Left cardiac atrium (tissue), 4 donors: ENCODE data around the gene PSTPIP1. TPM values are rescaled to one million over a fixed set of nuclear protein-coding genes. Genes with fewer than 3 reads are reported as not detected.

Source experiments
- ATAC-seq, 2 donors: fragments of 200-7000 bp; cut with Tn5 transposase; one replicate each; pipeline ENCODE4 v1.9.1; 2020; ENCODE audit warnings: mild to moderate bottlenecking in 2 of 2, moderate library complexity in 2 of 2
- DNase-seq: peaks from one replicate; pipeline ENCODE4 v3.0.0-alpha.2; 2020
- intact Hi-C, 2 donors: fragments of 100-400 bp; cut with DNase I; formaldehyde crosslinking; loops; one replicate each; pipeline versions ENCODE4 v1.14.1 to v1.15.1; 2022 to 2023
- total RNA-seq, 2 donors: library from RNA; stranded (reverse); fragmentation: NEBNext Ultra II Directional; extraction: Animal tissue kit (Norgen Biotek cat#: 25700); gene quantifications; one replicate each; pipeline ENCODE4 v1.2.1, GENCODE V29; 2021
- donor health status: DM: no; HTN: yes; CAD: no.
- donor health status: DM: no; HTN: yes; CAD: no; lungs with severe emphysema.
- donor health status: DM: yes; HTN: yes; CAD: no.
- donor health status: Dilated cardiomyopathy.

PSTPIP1 gene
- total RNA-seq, 2 donors from 2014 or later: 6.1 to 14.1 TPM

- DNase-seq (no peak), ATAC-seq (no peak)
- intact Hi-C loops: loop anchor here in 1 of 2 donors (10.0 kb wide), 1 partner anchor 519 kb away; no protein-coding TSS in a partner anchor
Measured at GRCh38 chr15:77025941-77026411, 31.1 kb downstream of the PSTPIP1 start.

GRCh38 chr15:77026501-77027110, 31.7 kb downstream of the PSTPIP1 start:
- DNase-seq: peak; percentile 12
- intact Hi-C loops: loop anchor here in 1 of 2 donors (10.0 kb wide), 1 partner anchor 518 kb away; no protein-coding TSS in a partner anchor
- ATAC-seq: no peak

GRCh38 chr15:77027111-77027696, 32.3 kb downstream of the PSTPIP1 start:
- intact Hi-C loops: loop anchor here in 1 of 2 donors (10.0 kb wide), 1 partner anchor 518 kb away; no protein-coding TSS in a partner anchor
- peak; percentile 14 for DNase-seq
- no peak for ATAC-seq

- intact Hi-C loops: loop anchor here in 1 of 2 donors (10.0 kb wide), 1 partner anchor 517 kb away; no protein-coding TSS in a partner anchor
- DNase-seq (peak; percentile 48), ATAC-seq (peak; percentile 45 to 61)
Measured at GRCh38 chr15:77027697-77028450, 32.9 kb downstream of the PSTPIP1 start.

DNA sequence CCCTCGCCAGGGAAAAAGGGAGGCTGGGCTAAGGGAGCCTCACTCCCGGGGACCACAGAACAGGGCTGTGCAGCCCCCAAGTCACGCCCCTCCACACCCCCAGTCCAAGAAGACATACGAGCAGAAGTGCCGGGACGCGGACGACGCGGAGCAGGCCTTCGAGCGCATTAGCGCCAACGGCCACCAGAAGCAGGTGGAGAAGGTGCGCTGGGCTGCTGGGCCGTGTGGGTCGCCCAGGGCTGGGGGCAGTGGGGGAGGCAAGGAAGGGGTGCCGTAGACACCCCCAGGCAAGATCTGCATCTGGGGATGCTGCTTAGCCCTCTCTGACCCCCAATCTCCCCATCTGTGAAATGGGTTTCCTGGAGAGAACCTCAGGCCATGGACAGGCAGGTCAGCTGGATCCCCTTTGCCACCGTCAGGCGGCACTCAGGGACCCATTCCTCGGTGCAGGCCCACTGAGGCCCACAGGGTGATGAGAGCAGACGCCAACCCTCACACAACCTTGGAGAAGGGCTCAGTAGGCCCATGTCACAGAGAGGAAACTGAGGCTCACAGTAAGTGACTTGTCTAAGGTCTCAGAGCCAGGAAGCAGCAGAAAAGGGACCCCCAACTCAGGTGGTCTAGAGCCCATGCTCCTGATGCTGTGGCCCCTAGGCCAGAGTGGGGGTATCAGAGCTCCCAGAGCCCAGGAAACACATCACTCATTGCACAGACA, 33.7 kb downstream of the PSTPIP1 start:
- DNase-seq: peak; percentile 9
- no peak for ATAC-seq
- intact Hi-C loops: loop anchor here in 1 of 2 donors (10.0 kb wide), 1 partner anchor 516 kb away; no protein-coding TSS in a partner anchor

- intact Hi-C loops: loop anchor here in 1 of 2 donors (10.0 kb wide), 1 partner anchor 515 kb away; no protein-coding TSS in a partner anchor
- DNase-seq: peak; percentile 12
Measured at GRCh38 chr15:77029166-77030047, 34.5 kb downstream of the PSTPIP1 start.

GRCh38 chr15:77030048-77030927, 35.4 kb downstream of the PSTPIP1 start:
- DNase-seq: peak; percentile 16
- ATAC-seq: no peak
- intact Hi-C loops: no loop called here

More at GRCh38 chr15:77029166-77030047, 34.5 kb downstream of the PSTPIP1 start:
- no peak for ATAC-seq

GRCh38 chr15:77030928-77031375, 36.0 kb downstream of the PSTPIP1 start:
- ATAC-seq (no peak), DNase-seq (peak; percentile 15)
- intact Hi-C loops: no loop called here

DNA sequence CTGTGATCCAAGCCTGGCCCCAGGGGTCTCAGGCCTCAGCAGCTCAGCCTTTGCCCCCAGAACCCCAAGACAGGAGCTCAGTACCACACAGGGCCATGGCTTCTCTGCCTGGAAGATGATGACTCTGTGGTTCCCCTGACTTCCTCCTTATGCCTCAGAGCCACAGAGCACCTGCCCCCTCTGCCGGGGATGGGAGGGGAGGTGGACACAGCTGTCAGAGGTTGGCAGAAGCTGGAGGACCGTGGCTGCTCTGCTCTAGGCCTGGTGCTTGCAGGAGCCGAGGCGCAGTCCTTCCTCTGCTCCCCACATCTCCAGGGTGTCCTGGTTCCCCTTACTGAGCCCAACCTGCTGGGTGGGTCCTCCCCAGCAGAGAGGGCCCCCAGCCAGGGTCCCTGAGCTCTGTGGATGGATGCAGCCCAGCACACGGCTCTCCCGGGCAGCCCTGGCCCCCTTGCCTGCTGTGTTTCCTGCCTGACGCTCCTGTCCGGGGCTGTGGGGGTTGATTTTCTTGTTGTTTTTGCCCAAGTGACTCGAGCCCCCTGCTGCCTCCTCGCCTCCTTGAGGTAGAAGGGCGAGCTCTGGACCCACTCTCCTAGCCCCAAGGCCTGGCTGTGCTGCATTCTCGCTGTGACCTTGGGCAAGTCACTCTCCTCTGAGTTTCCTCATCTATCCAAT, 36.6 kb downstream of the PSTPIP1 start:
- ATAC-seq: no peak
- intact Hi-C loops: no loop called here

DNA sequence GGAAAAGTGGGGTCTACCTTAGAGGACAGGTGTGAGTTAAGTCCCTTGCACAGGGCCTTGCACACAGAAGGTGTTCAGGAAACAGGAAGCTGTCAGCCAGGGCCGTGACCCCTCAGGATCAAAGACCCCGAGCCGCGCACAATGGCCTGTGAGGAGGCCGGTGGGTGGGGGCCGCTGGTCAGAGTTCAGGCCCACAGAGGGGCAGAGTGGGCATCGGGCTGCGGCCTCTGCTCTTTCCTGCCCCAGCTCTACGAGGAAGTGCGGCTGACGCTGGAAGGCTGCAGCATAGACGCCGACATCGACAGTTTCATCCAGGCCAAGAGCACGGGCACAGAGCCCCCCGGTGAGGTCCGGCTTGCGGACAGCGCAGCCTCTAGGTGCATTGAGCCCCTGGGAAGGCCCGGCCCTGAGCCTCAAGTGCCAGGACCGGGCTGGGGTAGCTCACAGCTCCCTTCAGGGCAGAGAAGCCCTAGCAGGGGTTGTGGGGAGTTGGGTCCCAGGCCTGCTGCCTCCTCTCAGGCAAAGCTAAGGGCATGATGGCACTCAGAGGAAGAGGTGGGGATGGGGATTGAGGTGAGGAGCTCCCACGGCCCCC, 37.2 kb downstream of the PSTPIP1 start:
- intact Hi-C loops: no loop called here
- DNase-seq (peak; percentile 14), ATAC-seq (no peak)

More for the DNA sequence above, 36.6 kb downstream of the PSTPIP1 start:
- DNase-seq: peak; percentile 18

DNA sequence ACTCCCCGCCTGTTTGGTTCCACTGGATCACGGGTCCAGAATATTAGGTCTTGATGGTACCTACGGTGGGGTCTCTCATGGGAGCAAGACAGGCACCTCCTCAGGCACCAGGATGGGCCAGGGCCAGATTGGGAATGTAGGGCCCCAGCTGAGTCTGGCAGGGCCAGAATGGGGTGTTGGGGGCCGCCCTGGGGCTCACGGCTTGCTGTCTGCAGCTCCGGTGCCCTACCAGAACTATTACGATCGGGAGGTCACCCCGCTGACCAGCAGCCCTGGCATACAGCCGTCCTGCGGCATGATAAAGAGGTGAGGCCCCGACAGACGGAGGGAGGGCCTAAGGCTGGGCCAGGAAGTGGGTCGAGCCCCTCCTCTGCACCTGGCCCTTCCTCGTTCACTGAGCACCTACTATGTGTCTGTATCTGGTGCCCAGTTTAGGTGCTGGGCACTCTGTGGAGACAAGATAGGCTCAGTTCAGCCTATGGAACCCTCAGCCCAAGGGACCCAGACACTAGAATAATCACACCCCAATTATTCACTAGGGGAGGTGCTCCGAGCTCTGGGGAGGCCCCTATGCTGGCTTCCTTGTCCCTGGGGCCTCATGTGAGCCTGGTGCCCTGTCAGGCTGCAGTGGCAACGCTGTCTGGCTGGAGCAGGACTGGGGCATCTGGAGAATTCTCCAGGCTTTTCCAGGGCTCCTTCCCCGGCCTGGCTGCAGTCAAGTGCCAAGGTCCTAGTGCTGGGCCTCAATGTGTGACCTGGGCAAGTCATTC, 37.9 kb downstream of the PSTPIP1 start:
- intact Hi-C loops: no loop called here
- ATAC-seq (no peak), DNase-seq (peak; percentile 13)

DNA sequence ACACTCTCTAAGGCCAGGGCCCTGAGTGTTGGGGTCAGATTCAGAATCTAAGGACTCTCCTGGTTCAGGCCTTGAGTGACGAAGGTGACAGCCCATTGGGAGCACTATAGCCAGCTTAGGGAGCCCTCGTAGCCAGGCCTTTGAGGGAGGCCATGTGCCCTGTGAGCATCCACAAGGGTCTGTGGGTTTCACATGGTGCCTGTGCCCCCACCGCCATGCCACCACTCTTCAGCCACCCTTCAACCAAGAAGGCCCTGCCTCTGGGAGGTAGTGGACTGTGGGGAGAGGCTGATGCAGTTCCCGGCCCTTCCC, 38.4 kb downstream of the PSTPIP1 start:
- no peak for DNase-seq
- intact Hi-C loops: no loop called here
- ATAC-seq: no peak

DNA sequence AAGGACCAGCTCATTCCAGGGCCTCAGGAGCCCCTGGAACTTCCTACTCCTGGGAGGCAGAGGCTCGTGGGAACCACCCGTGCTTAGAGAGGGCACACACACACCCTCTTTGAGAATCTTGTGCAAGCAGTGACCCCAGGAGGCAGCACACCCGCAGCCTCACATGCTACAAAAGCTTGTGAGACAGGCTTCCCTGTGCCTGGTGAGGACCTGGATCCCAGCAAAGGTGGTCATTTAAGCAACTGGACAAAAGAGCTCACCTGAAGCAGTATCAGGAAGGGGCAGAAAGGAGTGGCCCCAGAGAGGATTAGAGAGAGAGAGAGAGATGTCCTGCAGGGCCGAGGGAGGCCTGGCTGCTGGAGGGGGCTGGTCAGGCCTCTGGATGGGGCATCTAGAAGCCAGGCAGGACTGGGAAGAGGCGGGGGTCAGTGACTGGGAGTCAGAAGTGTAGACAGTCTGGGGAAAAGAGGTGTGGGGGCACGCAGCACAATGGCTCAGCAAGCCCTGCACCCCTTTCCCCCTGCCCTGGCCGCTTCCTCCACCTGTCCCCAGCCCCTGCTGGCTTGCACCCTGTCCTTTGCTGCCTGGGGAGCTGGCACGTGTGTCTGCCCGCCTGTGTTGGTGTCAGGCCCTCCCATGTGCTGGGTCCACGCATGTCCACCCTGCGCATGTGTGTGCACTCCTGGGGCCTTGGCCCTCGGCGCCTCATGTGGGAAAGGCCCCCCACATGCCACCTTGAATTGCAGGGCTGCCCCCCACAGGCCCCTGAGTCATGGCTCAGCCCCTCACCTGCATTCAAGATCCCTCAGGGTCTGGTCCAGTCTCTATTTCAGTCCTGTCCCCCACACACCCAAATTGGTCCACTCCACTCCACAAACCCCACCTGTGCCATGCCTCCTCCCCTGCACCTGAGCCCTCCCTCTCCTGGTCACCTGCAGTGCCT, 39.1 kb downstream of the PSTPIP1 start:
- no peak for ATAC-seq
- intact Hi-C loops: no loop called here
- peak; percentile 18 for DNase-seq

GRCh38 chr15:77034695-77035489, 40.0 kb downstream of the PSTPIP1 start:
- peak; percentile 8 to 36 for ATAC-seq
- intact Hi-C loops: no loop called here
- peak; percentile 25 for DNase-seq
